Measurements from ENCODE around the gene ST6GALNAC5.

The ST6GALNAC5 gene

DNA sequence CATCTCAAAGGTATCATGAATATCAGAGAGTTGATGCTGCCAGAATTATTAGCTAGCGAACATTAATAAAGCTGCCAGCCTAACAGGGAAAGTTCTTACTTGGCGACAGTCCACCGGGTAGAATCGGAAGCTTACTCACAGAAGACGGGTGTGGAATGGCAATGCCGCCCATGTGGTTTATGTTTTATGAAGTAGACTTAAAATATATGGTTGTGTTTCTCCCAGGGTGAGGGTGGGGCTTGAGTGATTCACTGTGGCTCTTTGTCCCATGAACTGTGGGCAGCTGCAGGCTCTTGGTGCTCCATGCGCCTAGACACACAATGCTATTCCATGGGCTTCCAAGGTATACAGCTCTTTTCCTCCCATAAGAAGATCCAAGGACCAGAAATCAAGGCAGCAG lies 189.2 kb downstream of the ST6GALNAC5 start:
- no peak for DNase-seq

DNA sequence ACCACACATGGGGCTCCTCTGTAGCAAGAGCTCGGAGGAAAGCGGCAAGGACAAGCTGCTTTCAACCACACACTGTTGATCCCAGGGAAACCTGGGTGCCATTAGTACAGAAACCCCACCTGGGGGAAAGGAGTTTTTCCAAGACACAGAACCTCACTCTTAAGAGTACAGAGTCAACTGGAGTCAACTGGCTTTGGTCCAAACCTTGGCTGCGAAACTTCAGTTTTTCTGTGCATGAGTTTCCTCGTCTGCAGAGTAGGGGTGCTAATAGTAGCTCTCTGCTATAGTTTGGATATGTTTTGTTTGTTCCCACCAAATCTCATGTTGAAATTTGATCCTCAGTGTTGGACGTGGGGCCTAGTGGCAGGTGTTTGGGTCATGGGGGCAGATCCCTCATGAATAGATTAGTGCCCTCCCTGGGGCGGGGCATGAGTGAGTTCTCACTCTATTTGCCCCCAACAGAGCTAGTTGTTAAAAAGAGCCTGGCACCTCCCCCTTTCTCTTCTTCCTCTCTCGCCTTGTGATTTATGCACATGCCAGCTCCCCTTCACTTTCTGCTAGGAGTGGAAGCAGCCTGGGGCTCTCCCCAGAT lies 190.8 kb downstream of the ST6GALNAC5 start:
- no peak for DNase-seq

DNA sequence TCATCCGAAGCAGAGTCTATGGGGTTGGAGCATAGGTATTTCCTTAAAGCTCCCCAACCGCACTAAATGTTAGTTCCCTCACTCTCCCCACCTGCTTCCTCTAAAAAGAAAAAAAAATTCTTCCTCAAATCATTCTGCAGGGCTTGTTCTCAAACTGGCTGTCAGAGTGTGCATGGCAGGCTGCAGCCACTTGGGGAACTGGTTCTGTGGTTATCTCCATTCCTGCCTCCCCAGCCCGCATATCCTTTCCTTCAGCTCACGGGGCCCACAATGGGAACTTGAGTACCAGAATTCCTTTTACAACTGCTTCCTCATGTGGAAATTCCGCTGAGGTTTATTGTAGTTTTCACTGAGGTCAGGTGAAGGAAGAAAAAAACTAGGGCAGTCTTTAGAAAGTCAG lies 192.7 kb downstream of the ST6GALNAC5 start:
- DNase-seq: no peak

DNA sequence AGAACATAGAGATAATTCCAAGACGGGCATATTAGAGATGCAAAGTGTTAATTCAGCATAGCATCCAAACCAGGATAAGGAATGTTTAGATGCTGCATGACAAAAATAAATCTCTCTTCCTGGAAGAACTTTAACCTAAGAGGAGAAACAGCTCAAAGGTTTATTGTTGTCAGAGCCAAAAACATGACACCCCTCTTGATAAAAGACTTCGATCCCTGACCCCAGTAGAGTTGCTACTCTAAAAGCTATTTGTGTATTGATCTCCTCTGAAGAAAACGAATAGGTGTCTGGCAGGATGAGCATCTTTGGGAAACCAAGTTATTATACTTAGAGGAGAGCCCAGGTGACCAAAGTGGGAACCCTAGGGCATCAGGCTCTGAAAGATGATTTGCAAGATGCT lies 193.9 kb downstream of the ST6GALNAC5 start:
- DNase-seq: no peak

DNA sequence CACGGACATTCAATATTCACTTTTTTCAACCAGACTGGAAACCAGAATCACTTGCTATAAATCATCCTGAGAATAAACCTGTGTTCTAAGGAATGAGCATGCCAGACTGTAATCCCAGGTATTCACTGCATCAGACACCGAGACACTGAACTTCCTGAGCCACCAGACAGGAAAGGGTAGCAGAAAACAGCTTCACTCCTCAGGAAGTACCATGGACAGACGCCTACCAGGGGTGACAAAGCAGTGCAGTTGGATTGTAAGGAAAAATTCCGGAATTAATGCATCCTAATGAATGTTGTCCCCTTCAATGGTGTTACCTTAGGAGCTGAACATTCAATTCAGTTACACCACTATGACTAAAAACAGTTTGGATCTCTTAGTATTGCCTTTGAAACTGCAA lies 195.8 kb downstream of the ST6GALNAC5 start:
- DNase-seq: no peak

DNA sequence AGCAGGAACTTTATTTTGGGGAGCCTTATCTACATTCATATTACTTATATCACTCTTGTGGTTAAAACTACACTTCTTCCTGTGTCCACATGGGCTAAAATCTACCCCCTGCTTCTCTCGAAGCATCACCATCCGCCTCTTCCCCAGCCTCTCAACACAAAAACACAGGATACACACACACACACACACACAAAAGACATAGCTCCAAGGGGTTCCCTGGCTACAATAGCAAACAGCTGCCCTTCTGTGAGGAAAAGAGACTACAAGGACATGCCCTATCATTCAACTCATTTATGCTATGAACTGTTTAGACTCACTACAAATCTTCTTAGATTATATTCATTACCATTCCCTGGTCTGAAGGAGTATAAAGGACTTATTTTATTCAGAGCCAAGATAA lies 197.0 kb downstream of the ST6GALNAC5 start:
- DNase-seq: no peak

DNA sequence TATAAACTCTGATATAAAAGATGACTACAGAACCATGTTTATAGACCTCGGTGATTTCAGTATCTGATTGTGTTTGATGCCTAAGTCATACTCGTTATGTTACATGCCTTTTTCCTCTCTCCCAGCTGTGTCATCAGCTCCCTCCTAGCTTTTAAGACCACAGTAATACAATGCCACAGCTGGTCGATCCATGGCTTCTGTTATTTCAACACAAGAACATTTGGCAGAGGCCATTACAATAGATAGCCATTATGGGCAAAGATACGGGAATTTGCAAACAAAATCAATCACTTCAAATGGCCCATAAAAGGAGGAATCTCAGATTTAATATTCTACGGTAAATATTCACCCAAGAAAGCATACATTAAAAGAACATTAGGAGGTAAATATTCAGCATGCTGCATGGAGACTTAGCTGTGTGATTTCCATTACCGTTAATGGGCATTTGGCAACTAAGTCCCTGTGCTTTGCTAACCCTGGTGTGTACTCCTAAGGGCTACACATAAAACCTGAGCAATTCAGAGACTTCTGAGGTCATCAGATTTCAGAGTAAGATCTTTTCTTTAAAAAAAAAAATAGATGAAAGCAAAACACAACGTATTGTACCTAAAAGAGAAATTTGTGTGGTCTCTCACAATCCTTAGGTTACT lies 198.5 kb downstream of the ST6GALNAC5 start:
- no peak for DNase-seq

DNA sequence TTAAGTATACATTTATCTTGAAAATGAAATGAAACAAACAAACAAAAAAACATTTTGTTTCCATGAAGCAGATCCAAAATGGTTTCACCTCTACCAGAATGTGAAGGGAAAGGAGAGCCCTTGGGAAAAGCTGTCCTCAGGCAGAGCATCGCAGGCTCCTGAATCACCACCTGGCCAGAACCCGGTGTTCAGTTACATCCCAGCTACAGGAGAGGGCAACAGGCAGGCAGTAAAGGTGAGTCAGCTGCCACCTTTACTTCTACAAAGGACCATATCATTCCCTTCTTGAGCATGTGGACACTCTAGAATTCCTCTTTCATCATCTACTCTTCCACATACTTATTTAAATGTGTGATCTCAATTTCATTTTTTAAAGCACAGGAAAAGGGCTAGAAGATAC lies 200.7 kb downstream of the ST6GALNAC5 start:
- no peak for DNase-seq

DNA sequence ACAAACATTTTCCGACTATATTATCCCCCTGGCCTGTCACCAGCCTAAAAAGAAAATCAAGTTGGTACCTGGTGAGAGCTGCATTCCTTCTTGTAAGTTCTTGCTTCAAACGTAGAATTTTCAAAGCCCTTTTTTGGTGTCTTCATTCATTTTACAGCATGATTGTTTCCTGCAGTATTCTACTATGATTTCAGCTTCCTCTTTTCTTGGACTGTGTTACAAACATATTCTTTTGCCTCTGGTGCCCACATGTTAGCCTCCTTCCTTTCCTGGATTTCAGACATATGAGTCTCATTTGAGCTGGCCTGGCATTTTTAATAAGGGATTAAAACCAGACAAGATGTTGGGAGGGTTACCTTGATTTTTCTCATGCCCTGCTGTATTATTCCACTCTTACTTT lies 209.5 kb downstream of the ST6GALNAC5 start:
- no peak for DNase-seq

DNA sequence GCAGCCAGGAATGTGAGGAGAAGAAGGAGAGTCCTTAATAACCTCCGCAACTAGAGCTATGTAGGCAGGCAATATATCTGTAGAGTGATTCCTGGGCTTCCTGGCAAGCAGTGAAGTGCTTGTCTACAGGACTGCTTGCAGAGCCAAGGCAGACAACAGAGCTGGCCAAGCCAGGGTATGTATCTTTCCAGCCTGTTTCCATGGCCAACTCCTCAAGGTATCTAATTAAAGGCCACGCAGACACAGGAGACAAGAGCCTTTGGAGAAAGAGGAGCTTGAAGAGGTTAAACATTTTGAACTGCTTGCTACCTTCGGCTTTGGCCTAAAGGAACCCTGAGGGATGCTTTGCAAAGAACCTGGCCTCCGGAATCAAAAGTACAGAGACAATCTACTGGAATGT lies 214.6 kb downstream of the ST6GALNAC5 start:
- DNase-seq: no peak

DNA sequence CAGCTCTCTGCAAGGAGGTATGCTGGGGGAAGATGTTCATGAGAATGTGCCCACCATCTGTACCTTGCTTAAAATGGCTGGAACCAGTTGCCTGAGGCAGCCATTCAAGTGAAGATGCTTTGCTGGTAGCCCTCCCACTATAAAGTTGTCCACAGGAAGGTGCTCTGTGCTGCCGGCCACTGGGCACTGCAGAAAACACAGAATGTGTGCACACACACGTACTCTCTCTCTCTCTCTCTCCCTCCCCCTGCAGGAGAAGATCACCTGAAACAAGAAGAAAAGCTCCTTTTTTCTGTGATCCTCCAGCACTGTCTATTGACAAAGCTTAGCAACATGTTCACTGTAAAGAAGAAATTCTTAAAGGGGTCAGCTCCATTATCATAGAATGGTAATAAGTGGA lies 217.2 kb downstream of the ST6GALNAC5 start:
- DNase-seq: no peak

DNA sequence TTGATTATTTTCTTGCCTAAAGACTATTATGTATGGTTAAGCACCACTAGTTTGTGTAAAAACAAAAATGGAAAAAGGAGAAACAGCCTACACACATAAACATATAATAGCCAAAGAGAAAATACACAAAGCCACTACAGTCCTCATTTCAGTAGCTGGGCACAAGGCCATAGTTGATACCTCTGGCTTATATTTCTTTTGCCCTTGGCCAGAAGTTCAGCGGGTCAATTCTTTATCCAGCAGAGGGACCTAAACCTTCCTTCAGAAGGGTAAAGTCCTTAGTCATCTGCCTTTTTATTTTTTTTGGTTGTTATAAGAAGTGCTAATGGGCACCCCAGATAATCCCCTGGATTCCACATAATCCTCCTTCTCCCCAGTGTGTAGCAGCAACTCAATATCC lies 217.8 kb downstream of the ST6GALNAC5 start:
- no peak for DNase-seq

DNA sequence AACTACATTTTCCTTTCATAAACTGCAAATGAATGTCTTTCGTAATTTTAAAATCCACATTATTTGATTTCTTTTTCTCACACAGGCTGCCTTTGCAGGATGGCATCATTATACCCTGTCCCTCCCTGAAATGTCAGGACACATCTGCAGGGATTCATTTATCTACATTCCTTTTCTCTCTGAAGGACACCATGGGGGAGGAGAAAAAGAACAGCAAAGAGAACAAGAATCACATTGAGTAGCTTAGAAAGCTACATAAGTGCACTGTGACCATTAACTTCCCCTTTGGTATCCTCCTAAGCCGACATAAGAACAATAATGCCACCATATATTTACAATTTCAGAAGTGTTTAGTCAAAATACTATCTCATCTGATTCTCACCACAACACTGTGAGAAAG lies 222.5 kb downstream of the ST6GALNAC5 start:
- no peak for DNase-seq

DNA sequence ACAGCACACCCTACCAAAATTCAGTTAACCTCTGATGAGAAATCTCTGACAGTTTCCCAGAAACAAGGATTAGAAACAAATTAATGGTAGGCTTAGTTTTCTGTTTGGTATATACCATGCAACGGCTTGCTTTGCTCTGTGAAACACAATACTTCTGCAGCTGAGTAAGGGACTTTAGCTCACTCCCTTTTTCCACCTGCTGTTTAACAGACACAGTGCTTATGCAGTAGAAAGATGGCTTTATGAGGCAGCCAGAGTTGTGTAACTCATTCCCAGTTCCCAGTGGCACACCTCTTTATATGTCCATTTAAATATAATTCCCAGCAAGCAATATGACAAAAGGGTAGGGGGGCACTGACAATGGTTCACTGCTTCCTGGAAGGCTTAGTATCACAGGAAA lies 228.0 kb downstream of the ST6GALNAC5 start:
- DNase-seq: no peak

DNA sequence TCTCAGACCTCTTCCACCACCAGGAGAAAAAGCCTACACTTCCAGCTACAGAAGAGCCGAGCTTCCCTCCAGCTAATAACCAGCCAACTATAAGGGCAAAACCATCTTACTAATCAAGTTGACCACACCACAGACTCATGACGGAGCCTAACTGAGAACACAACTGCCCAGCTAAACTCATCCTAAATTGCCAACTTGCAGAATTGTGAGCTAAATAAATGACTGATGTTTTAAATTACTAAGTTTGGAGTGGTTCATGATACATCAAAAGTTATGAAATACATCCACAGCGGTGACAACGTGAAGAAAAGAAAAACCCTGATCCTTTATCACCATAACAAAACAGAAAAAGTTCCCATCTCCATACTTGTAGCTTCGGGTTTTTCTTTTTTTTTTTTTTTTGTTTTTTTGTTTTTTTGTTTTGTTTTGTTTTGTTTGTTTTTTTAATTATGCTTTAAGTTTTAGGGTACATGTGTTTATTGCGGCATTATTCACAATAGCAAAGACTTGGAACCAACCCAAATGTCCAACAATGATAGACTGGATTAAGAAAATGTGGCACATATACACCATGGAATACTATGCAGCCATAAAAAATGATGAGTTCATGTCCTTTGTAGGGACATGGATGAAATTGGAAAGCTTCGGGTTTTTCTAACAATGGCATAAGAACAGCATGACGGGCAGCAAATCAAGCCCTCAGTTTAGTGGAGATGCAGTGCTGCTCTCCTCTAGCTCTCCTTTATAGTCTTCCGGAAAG lies 229.4 kb downstream of the ST6GALNAC5 start:
- no peak for DNase-seq

DNA sequence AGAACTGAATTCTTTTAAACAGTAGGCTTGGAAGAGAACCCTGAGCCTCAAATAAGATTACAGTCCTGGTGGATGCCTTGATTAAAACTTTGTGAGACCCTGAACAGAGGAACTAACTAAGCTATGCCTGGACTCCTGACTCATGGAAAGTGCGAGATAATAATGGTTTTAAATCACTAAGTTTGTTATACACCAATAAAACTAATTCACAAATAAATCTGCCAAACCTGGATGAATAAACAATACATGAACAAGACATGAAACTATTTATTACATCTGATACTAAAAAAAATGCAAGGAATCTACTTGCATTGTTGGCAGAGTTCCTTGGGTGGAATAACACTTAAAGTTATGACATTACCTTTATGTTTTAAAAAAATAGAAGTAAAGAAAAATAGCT lies 233.6 kb downstream of the ST6GALNAC5 start:
- DNase-seq: no peak

DNA sequence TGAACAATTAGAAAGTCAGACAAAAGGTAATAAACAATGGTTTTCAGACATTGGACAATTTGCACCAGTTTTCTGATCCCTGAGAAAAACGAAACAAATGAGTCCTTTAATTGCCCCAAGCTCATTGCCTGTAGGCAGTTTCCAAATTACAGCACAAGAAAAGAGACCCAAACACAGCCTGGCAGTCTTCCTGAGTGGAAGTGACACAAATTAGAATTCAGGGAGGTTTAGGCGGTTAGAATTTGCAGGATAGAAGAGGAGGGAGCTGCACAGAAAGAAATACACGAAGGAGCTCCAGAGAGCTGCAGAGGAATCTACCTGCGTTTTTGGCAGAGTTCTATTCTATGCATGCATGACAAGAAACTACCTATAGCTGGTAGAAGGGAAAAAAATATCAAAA lies 236.2 kb downstream of the ST6GALNAC5 start:
- no peak for DNase-seq

DNA sequence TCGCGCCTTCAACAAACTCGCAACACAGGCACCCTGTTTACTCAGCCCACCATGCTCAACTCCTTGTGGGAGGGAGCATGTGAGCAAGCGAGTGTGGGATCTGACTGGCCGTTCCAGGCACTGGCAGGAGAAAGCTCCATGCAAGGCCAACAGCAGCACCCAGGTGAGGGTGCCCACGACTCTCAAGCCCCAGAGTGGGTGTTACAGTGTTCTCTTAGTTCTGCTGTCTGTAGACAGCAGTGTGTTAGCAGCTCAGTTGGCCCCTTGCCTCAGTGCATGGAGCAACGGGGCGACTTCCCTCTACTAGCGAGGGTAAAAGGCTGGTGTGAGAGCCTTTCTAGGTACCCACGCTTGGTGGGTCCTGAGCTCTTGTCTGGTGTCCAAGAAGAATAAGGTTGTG lies 237.4 kb downstream of the ST6GALNAC5 start:
- no peak for DNase-seq

Data from activated CD4-positive, CD25-positive, alpha-beta regulatory T cell (primary cell).